Stomach smooth muscle (tissue), 2 donors: Measurements from ENCODE around the gene SLC1A7.

Experiments
- H3K27ac ChIP-seq: one replicate; pipeline ENCODE4 v1.7.0; 2013; ENCODE audit warnings: mild to moderate bottlenecking, low read length, inconsistent platforms
- H3K27me3 ChIP-seq, 2 donors: one replicate each; pipeline ENCODE4 v1.7.0; 2013; ENCODE audit warnings: low read length in 2 of 2; ENCODE audit not compliant: insufficient read depth in 2 of 2, control insufficient read depth in 1 of 2
- H3K36me3 ChIP-seq, 2 donors: one replicate each; pipeline ENCODE4 v1.7.0; 2013; ENCODE audit warnings: low read length in 2 of 2; ENCODE audit not compliant: control insufficient read depth in 2 of 2, insufficient read depth in 2 of 2
- H3K4me1 ChIP-seq: one replicate; pipeline ENCODE4 v1.7.0; 2013; ENCODE audit warnings: low read length; ENCODE audit not compliant: control insufficient read depth, insufficient read depth
- H3K4me3 ChIP-seq, 2 donors: one replicate each; pipeline ENCODE4 v1.7.0; 2013; ENCODE audit warnings: low read length in 2 of 2
- H3K9ac ChIP-seq, 2 donors: one replicate each; pipeline ENCODE4 v1.7.0; 2013; ENCODE audit warnings: low read length in 2 of 2, mild to moderate bottlenecking in 1 of 2
- H3K9me3 ChIP-seq, 2 donors: one replicate each; pipeline ENCODE4 v1.7.0; 2013; ENCODE audit warnings: low read length in 2 of 2; ENCODE audit not compliant: control insufficient read depth in 2 of 2
- donor health status: healthy.
- donor health status: Pancreatic carcinoma.

Gene SLC1A7

GRCh38 chr1:53080769-53081168 lies 61.7 kb downstream of the SLC1A7 start:
- H3K9ac ChIP-seq, result no peak overlapping the region
- H3K9me3 ChIP-seq, result no peaks in the 10 kb centered on the region
- H3K27ac ChIP-seq, result no peak overlapping the region
- no peaks in the 10 kb centered on the region for H3K27me3 ChIP-seq
- H3K36me3 ChIP-seq, result peaks cover 38 to 49% of the 10 kb centered on the region in 2 donors
- no peak overlapping the region for H3K4me3 ChIP-seq
- peaks cover 13% of the 10 kb centered on the region for H3K4me1 ChIP-seq

- H3K27ac ChIP-seq, result no peak overlapping the region
- no peak overlapping the region for H3K9ac ChIP-seq
- peaks cover 12% of the 10 kb centered on the region for H3K4me1 ChIP-seq
- no peak overlapping the region for H3K4me3 ChIP-seq
- H3K27me3 ChIP-seq, result no peaks in the 10 kb centered on the region
- no peaks in the 10 kb centered on the region for H3K9me3 ChIP-seq
- H3K36me3 ChIP-seq, result peaks cover 38 to 45% of the 10 kb centered on the region in 2 donors
Observed at GRCh38 chr1:53080041-53080440, 62.4 kb downstream of the SLC1A7 start.

- no peak overlapping the region for H3K9ac ChIP-seq
- no peaks in the 10 kb centered on the region for H3K9me3 ChIP-seq
- H3K27me3 ChIP-seq, result no peaks in the 10 kb centered on the region
- H3K4me1 ChIP-seq, result peaks cover 8% of the 10 kb centered on the region
- H3K4me3 ChIP-seq, result no peak overlapping the region
- H3K27ac ChIP-seq, result no peak overlapping the region
- peaks cover 33 to 39% of the 10 kb centered on the region in 2 donors for H3K36me3 ChIP-seq
Observed at GRCh38 chr1:53079251-53079650, 63.2 kb downstream of the SLC1A7 start.

- Histone ChIP-seq H3K4me3 (no peak overlapping the region), H3K9me3 (no peaks in the 10 kb centered on the region), H3K27me3 (no peaks in the 10 kb centered on the region), H3K4me1 (peaks cover 5% of the 10 kb centered on the region), H3K9ac (no peak overlapping the region), H3K36me3 (peaks cover 33 to 39% of the 10 kb centered on the region in 2 donors), H3K27ac (no peak overlapping the region)
Observed at GRCh38 chr1:53078333-53079101, 63.9 kb downstream of the SLC1A7 start.

- Histone ChIP-seq H3K27me3 (no peaks in the 10 kb centered on the region), H3K9me3 (no peaks in the 10 kb centered on the region), H3K4me3 (no peak overlapping the region), H3K9ac (no peak overlapping the region), H3K27ac (no peak overlapping the region), H3K4me1 (peaks cover 3% of the 10 kb centered on the region), H3K36me3 (peaks cover 30 to 34% of the 10 kb centered on the region in 2 donors)
Observed at GRCh38 chr1:53077599-53077965, 64.9 kb downstream of the SLC1A7 start.

GRCh38 chr1:53076721-53077598 lies 65.5 kb downstream of the SLC1A7 start:
- H3K27ac ChIP-seq, result no peak overlapping the region
- peaks cover 23 to 27% of the 10 kb centered on the region in 2 donors for H3K36me3 ChIP-seq
- no peaks in the 10 kb centered on the region for H3K9me3 ChIP-seq
- no peak overlapping the region for H3K9ac ChIP-seq
- H3K4me1 ChIP-seq, result peaks cover 3% of the 10 kb centered on the region
- H3K4me3 ChIP-seq, result no peak overlapping the region
- H3K27me3 ChIP-seq, result no peaks in the 10 kb centered on the region

- no peak overlapping the region for H3K27ac ChIP-seq
- H3K27me3 ChIP-seq, result no peaks in the 10 kb centered on the region
- peaks cover 16 to 23% of the 10 kb centered on the region in 2 donors for H3K36me3 ChIP-seq
Observed at GRCh38 chr1:53076165-53076564, 66.3 kb downstream of the SLC1A7 start.

GRCh38 chr1:53075761-53076163 lies 66.7 kb downstream of the SLC1A7 start:
- H3K4me3 ChIP-seq, result no peak overlapping the region
- H3K36me3 ChIP-seq, result peaks cover 12 to 23% of the 10 kb centered on the region in 2 donors
- H3K27ac ChIP-seq, result no peak overlapping the region
- H3K9me3 ChIP-seq, result no peaks in the 10 kb centered on the region
- H3K4me1 ChIP-seq, result peaks cover 3% of the 10 kb centered on the region
- H3K27me3 ChIP-seq, result no peaks in the 10 kb centered on the region
- H3K9ac ChIP-seq, result no peak overlapping the region

More at GRCh38 chr1:53076165-53076564, 66.3 kb downstream of the SLC1A7 start:
- Histone ChIP-seq H3K9me3 (no peaks in the 10 kb centered on the region), H3K9ac (no peak overlapping the region), H3K4me3 (no peak overlapping the region), H3K4me1 (peaks cover 3% of the 10 kb centered on the region)

- Histone ChIP-seq H3K4me1 (peaks cover 3% of the 10 kb centered on the region), H3K36me3 (peaks cover 14 to 23% of the 10 kb centered on the region in 2 donors), H3K9ac (no peak overlapping the region), H3K9me3 (no peaks in the 10 kb centered on the region), H3K27me3 (no peaks in the 10 kb centered on the region), H3K4me3 (no peak overlapping the region), H3K27ac (no peak overlapping the region)
Observed at GRCh38 chr1:53075206-53075605, 67.2 kb downstream of the SLC1A7 start.

- no peak overlapping the region for H3K27ac ChIP-seq
- H3K9ac ChIP-seq, result no peak overlapping the region
- H3K27me3 ChIP-seq, result no peaks in the 10 kb centered on the region
- peaks cover 3% of the 10 kb centered on the region for H3K4me1 ChIP-seq
- H3K36me3 ChIP-seq, result peaks cover 15 to 23% of the 10 kb centered on the region in 2 donors
- H3K9me3 ChIP-seq, result no peaks in the 10 kb centered on the region
- no peak overlapping the region for H3K4me3 ChIP-seq
Observed at GRCh38 chr1:53074313-53075154, 67.9 kb downstream of the SLC1A7 start.
